Stimulated activated CD4-positive, alpha-beta T cell treated with anti-CD3 and anti-CD28 coated beads, Interleukin-1b, Interleukin-23, amount 100 ng/mL, for 48 hours (primary cell): Measurements from ENCODE around the gene FN1.

Source experiments
- DNase-seq: peaks from one replicate; pipeline ENCODE4 v3.0.0-alpha.2; 2020

Gene FN1

GRCh38 chr2:215435870-215436704 is at the start of gene FN1:
Gene FN1 (minus strand): TSS chr2:215436068. CDS start chr2:215435802, 266 bp downstream.
- DNase-seq, result peak; percentile 51

DNA sequence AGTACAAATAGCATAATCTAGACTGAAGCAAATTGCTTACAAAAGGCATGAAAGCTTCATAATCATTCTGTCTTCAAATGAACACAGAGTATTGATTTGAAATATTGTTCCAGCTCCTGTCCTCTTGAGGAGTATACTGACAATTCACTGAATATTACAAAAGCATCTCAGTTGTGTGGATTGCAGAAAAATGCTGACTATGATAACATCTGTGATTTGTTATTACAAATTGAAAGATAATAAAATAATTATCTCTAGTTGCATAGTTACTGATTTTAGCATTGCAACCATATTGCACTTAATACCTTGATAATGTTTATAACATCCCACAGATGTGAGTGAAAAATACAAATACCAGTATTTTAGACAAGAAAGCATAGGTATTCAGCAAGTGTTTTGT is 49.2 kb upstream of the FN1 start:
- no peak for DNase-seq

GRCh38 chr2:215484570-215484969 is 48.7 kb upstream of the FN1 start:
- DNase-seq, result no peak

DNA sequence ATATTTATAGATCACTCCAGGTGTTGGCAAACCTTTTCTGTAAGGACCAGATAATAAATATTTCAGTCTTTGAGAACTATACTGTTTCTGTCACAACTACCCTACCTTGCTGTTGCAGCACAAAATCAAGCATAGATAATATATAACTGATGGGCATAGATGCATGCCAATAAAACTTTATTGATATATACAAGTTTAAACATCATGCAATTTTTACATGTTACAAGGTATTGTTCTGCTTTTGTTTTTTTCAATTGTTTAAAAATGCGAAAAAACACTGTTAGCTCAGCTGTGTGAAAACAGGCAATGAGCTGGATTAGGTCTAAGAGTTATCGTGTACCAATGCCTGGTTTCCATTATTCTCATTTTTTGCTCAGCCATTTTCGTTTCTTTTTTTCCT is 47.6 kb upstream of the FN1 start:
- DNase-seq, result no peak

- no peak for DNase-seq
Measured at GRCh38 chr2:215479536-215480240, 43.8 kb upstream of the FN1 start.

- no peak for DNase-seq
Measured at GRCh38 chr2:215479121-215479520, 43.3 kb upstream of the FN1 start.

DNA sequence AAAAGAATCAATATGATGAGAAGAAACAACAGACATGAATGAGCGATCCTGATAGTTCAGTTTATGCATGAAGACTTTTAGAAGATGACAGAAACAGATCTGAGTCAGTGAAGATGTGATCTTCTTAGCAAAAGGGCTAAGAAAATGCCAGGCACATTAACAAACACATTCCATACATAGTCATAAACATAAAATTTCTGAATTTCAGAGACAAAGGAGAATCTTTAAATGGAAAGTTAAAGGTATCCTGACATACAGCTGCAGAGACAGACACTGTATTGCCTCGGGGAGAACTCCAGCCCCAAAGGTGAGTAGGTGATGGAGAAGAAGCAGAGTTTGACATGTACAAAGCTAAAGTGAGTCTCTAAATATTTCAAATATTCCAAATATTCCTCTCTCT is 40.6 kb upstream of the FN1 start:
- DNase-seq, result no peak

DNA sequence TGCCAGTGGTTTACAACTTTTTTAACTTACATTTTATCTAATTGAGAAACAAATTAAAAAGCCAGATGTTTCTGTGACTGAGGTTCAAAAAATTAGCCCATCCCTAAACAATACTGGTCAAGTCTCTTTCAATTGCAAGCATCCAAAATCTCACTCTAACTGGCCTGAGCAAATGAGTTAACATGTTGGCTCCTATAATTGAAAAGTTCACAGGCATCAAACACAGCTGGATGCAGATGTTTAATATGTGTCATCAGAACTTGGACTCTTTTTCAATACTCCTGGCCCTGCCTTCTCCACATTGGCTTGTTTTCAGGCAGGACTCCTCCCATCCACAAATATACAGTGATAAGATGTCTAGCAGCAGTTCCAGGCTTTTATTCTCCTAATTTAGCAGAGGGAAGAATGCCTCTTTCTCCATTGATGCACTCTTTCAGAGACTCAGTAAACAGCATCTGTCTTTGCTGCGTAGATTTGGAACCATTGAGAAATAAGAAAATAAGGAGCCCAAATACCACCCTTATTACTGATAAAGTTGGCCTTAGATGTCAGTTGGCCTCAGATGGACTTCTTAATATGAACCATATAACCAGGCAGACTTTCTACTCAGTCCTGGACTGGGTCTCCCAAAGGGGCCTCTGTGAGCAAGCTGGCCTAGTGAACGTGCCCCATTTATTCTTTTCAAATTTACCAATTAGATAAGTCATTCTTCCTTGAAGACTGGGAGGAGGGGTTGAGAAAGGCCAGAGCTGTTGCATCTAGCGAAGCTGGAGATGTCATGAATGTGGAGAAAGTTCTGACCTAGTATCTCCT is 30.4 kb upstream of the FN1 start:
- no peak for DNase-seq

DNA sequence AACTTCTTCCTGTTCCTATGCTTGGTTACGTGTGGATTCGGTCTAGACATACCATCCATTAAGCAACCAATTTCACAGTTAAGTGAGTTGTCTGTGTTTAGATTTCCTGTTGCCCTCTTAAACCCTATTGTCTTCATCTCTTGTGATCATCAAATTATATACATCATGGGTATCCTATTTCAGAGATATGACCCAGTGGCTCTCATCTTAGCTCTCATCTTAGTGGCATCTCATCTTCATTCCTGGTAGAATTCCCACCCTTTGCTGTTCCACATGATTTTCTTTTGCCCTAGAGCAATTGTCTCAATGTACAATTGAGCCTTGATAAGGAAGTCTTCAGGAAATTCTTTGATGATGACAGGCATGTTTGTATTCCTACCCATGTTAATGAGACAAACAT is 29.4 kb upstream of the FN1 start:
- no peak for DNase-seq

- no peak for DNase-seq
Measured at GRCh38 chr2:215461836-215462532, 26.1 kb upstream of the FN1 start.

- no peak for DNase-seq
Measured at GRCh38 chr2:215460682-215461382, 25.0 kb upstream of the FN1 start.

GRCh38 chr2:215455958-215456357 is 20.1 kb upstream of the FN1 start:
- no peak for DNase-seq

DNA sequence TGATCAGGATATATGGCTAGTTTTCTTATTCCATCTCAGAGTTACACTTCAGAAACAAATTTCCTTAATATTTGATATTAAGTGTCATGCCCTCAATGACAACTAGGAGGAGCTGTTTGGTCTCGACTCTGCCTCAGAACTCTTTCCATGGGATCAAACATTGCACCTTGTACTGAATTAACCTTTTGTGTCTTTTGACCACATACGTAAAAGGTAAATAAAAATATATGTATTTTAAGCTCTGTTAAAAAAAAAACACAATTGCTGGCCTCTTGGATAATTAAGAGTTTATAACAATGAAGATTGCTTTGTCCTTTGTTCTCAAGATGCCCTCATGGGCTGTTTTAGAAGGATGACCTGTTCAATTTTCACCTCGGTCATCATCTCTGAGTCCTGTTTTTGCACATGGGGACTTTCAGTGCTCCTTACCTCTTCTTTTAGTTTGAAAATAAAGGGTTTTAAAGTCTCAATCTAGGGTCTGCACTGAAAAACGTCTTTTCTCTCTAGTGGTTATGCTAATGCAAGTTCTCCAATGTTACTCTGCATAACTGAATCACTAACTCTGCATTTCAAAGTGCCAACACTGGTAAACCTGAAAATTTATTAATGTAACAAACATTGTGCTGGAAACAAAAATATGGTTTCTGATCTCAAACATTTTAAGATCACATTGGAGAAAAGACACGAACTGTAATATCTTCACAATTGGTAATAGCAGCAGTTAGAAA is 18.8 kb upstream of the FN1 start:
- no peak for DNase-seq

DNA sequence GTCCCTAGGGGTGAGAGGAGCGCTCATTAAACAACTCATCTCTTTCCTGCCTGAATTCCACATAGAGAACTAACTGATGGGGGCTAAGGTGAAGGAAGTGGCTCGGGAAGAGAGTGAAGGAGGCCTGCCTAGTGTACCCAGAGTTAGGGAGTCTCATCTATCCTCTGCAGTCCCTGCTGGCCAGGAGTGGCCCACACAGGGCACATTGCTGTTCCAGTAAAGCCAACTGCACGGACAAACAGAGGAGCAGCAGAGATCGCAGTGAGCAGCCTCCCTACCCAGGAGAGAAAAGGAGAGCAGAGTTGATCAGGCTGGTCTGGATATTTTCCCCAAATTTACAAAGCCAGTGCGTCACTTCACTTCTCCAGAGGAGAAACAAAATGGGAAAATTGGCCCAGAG is 16.9 kb upstream of the FN1 start:
- no peak for DNase-seq

GRCh38 chr2:215451012-215451756 is 15.3 kb upstream of the FN1 start:
- no peak for DNase-seq

GRCh38 chr2:215450188-215451011 is 14.5 kb upstream of the FN1 start:
- no peak for DNase-seq

- no peak for DNase-seq
Measured at GRCh38 chr2:215447673-215448081, 11.8 kb upstream of the FN1 start.

GRCh38 chr2:215447056-215447455 is 11.2 kb upstream of the FN1 start:
- DNase-seq, result no peak

DNA sequence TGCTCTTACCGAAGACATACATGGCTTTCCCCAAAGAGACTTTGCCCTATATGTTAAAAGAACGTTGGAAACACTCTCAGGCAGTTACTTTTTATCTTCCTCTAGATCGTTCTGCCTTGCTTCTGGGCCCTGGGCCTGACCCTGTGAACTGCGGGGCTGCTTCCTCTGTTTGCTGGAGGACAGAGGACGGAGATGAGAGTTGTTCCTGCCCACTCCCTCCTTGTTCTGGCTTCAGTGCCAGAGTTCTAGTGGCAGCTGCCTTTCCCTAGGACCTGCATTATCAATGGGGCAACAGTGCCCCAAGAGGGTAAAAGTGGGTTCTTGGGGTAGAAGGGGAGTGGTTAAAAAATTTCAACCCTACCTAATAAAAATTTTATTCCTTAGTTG is 6.5 kb upstream of the FN1 start:
- no peak for DNase-seq
